Activated naive CD4-positive, alpha-beta T cell (primary cell): ENCODE measurements around the gene ZFP1.
"Not testable (repeated sequence)": the region's sequence is repeated elsewhere in the genome, so short reads cannot be mapped to it uniquely, and the experiment has no call there.

Source experiments
- DNase-seq, 4 experiments: peaks; one replicate each; lab custom pipeline; 2025; lab: John Stamatoyannopoulos, UW

Gene ZFP1

DNA sequence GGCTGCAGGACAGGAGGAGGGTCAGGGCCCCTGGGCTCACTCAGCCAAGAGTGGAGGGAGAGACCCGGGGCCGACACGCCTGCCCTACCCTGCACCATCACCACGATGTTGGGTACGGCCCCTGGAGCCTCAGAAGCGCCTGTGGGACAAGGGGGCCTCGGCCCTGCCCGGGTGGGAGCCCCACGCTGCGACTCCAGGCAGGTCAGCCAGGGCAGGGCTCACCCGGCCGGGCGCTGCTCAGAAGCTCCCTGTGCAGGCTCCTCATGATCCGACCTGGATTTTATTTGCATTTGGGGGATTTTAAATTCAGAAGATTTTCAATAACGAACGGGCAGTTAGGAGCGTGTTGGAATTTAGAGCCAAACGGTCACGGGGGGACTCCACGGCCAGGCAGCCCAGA lies 56.6 kb downstream of the ZFP1 start:
- not testable (repeated sequence) for DNase-seq

DNA sequence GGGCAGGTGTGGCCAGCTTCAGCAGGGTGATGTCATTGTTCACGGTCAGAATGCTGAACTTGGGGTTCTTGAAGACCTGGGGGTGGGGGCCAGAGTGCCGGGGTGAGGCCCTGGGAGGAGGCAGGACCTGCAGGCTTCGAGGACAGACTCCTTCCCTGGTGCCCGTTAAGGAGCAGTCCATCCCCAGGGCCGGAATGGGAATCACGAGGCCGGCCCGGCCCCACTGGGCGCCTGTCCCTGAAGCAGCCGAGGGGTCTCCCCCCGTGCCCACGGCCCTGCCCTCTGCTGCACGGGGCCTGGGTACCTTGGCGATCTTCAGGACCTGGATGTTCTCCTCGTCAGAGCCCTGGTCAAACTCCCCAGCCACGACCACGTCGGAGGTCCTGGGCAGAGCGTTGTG lies 57.1 kb downstream of the ZFP1 start:
- DNase-seq: not testable (repeated sequence)

DNA sequence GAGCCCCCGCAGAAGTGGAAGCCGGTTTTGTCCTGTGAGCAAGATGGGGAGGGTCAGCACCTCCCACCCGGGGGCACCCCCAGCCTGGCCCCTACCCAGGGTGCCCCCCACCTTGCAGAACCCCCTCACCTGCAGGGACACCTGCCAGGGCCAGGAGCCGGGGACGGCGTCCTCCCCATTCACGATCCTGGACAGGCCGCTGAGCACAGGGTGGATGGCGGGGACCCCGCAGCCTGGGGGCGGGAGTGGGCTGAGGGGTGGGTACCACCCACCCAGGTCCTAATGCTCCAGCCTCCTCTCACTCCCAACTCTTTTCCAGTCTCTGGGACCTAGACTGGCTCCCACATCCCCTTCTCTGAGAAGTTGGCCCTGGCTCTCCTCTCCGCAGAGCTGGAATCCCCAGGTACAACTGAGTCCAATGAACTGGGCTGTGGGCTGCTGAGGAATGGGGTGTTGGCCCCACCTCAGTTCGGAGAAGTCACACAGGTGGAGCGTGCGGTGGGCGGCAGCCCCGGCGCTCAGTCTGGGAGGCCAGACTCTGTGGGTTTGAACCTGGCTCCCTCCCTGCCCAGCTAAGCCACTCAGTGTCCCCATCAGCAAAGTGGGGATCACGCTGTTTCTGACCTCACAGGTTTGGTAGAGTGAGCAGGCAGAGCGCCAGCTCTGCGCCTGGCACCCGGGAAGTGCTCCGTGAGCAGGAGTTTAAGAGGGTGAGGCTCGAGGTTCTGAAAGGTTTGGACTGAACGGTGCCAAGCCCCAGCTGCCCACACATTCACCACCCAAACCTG lies 57.8 kb downstream of the ZFP1 start:
- not testable (repeated sequence) for DNase-seq

DNA sequence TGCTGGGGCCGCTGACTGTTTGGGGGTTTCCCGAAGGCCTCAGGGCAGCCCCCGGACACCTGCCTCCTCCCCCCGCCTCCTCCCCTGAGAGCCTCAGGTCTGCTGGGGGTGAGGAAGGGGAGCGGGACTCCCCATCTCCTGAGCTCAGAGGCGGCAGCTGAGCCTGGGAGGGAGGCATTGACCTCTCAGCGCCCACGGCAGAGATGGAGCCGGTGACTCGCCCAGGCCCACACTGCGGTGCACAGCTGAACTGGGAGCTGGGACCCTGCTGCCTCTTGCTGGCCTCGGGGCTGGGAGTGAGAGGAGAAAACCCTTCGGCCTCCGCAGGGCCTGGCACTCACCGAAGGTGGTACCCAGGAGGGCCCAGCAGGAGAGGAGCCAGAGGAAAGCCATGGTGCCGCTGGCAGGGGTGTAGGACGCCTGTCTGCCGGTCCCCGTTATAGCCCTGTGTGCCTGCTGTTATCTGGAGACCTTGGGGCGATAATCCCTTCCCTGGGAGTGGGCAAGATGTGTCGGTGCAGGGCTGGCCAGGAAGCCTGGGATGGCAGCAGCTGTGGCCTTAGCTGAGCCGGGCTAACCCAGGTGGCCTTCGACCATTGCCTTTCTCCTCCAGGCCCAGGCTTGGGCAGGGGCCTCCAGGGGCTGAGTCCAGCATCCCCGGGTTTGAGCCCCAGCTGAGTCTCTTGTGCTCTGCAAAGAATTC lies 58.6 kb downstream of the ZFP1 start, which contains the start of gene CTRB2:
CTRB2 (minus strand) TSS at position 413 of the 703 bp plus-strand sequence; CDS start at position 393, 20 bp downstream.
- no peak for DNase-seq

DNA sequence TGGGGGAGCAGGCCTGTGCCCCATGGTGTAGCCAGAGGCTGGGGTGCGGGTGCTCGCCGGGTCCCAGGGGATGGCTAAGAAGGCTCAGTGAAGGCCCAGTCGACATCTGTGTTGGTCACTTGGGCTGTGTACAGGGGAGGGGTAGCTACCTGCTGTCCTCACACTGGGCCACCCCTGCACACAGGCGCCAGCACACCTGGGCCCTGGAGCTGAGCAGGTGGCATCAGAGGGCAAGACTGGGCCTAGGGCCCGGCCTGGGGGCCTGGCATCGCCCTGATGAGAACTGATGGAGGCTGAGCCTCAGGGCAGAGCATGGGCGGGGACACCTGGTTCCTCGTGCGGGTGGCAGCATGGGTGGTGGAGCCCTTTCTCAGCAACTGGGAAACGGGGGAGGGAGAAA lies 59.5 kb downstream of the ZFP1 start:
- no peak for DNase-seq

DNA sequence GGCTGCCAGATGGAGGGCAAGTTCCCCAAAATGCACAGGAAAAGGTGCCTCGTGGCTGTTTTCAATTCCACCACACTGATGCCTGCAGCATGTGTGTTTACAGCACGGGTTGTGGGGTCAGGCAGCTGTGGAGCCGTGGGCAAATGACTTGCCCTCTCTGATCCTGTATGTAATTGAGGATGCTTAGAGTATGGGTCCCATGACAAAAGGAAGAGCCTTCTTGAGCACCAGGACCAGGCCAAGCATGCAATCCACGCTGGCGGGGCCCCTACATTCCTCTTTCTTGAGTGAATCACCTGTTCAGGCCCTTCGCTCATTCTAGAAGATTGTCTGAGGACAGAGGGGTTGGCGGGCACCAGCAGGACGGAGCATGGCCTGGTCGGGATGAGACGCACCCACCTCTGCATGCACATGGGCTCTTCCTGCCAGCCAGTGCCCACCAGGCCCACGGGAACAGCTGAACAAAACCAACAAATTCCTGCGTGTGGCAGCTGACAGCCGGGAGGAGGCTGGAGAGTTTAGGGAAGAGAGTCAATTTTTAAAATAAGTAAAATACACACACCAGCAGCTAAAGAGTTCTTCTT lies 60.0 kb downstream of the ZFP1 start:
- DNase-seq: no peak

DNA sequence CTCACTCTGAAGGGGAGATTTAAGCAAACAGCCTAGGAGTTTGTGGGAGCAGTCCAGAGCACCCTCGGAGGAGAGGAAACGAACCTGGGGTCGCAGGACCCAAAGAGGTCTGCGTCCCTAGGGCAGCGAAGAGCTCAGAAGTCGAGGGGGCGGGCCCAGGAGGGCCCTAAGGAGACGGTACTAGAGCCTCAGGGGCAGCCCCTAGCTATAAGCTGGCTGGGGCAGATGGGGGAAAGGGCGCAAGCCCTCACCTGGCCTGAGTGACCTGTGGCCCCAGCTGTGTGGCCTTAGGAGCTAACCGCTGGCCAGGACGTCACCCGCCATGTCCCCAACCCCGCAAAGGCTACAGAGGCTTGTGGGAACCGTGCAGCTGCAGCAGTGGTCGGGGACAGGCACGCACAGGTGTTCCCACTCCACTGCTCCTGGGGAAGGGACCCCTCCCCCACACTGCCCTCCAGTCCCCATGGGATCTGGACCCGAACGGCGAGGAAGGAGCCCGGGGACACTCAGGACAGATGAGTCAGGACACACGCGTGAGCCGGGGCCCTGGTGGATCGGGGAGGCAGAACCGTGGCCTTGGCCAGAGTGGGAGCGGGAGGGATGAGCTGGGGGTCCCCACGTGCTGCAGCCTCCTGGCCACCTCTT lies 60.7 kb downstream of the ZFP1 start:
- DNase-seq: no peak

DNA sequence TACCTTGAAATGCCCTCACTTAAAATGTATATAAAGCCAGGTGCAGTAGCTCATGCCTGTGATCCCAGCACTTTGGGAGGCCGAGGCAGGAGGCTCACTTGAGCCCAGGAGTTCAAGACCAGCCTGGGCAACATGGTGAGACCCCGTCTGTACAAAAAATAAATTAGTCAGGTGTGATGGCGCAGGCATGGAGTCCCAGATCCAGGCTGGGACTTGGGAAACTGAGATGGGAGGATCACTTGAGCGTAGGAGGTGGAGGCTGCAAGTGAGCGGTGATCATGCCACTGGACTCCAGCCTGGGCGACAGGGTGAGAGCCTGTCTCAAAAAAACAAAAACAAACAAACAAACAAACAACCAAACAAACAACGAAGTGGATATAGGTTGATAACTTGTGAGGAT lies 61.2 kb downstream of the ZFP1 start:
- DNase-seq: not testable (repeated sequence)

DNA sequence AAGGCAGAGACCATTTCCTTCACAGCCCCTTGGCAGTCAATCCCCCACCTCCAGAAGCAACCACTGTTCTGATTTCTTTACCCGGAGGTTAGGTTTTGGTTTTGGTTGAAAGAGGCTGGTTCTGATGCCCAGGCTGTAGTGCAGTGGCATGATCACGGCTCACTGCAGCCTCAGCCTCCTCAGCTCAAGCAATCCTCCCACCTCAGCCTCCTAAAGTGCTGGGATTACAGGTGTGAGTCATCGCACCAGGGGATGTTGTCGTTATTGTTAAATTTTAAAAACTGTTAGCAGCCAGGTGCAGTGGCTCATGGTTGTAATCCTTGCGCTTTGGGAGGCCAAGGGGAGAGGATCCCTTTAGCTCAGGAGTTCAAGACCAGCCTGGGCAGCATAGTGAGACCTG lies 61.6 kb downstream of the ZFP1 start:
- no peak for DNase-seq

DNA sequence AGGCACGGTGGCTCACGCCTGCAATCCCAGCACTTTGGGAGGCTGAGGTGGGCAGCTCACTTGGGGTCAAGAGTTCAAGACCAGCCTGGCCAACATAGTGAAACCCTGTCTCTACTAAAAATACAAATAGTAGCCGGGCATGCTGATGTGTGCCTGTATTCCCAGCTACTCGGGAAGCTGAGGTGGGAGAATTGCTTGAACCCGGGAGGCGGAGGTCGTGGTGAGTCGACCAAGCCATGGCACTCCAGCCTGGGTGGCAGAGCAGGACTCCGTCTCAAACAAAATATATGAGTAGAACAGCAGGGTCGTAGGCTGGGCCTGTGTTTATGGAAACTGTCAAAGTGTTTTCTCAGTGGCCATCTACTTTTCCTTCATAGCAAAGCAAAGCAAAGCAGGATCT lies 63.0 kb downstream of the ZFP1 start:
- not testable (repeated sequence) for DNase-seq

DNA sequence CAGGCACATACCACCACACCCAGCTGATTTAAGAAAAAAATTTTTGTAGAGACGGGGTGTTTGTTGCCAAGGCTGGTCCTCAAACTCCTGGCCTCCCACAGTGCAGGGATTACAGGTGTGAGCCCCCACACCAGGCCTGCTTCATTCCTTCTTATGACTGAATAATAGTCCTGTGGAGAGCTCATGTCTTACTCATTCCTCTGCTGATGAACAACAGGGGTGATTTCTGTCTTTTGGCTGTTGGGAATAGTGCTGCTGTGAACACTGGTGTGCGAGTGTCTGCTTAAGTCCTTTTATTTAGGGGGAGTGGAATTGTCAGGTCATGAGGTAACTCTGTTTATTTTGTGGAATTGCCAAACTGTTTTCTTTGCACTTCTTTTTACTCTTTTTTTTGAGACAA lies 67.8 kb downstream of the ZFP1 start:
- DNase-seq: no peak

DNA sequence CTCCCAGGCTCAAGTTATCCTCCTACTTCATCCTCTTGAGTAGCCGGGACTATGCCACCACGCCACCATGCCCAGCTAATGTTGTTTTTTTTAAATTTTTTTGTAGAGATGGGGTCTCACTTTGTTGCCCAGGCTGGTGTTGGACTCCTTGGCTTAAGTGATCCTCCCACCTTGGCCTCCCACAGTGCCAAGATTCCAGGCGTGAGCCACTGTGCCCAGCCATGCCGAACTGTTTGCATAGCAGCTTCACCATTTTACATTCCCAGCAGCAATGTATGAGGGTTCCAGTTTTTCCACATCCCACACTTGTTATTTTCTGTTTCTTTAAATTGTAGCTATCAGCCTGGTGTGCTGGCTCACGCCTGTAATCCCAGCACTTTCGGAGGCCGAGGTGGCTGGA lies 68.3 kb downstream of the ZFP1 start:
- no peak for DNase-seq

DNA sequence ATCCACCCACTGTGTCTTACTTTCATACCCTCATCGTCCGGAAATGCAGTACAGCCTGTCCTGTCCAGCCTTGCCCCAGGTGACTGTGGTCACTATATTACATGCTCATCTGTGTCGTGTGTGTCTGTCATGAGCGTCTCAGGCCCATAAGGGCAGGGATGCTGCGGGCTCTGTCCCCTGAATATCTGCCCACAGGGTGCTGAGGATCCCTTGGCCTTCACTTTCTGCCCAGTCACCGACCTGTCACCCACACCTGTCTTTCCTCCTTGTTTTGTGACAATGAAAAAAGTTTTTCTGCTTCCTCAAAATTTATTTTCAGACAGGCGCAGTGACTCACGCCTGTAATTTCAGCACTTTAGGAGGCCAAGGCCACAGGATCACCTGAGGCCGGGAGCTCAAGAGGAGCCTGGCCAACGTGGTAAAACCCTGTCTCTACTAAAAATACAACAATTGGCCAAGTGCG lies 69.1 kb downstream of the ZFP1 start:
- no peak for DNase-seq

DNA sequence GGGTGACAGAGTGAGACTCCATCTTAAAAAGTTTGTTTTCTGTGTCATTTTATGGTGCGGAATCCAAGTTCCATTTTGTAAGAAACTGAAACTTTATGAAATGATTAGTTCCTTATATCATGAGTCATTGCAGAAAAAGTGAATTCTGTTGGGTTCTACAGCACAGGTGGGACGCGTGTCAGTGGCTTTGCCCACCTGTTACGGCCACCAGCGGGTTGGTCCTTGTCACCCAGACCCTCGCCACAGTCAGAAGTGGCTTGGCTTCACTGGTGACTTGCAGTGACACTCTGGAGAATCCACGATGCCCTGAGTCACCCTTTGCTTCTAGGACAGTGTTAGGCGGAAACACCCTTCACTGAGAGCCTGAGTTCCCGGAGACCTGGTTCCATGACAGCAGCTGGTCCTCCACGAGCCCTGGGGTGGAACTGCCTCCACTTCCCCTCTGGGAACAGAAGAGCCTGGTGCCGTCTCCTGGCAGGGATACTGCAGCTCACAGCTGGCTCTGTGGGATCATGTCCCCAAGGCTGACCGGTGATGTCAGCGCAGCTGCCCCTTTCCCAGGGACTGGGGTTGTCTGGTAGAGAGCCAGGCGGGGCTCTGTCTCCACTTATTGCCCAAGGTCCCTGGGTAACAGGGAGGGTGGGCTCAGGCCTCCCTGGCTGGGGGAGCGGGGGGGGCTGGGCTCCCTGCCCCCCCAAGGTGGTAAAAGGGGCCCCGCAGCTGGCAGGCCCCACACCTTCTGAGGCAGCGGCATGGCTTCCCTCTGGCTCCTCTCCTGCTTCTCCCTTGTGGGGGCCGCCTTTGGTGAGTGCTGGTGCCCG lies 70.1 kb downstream of the ZFP1 start, which contains the start of gene CTRB1:
CTRB1 (plus strand) TSS at position 733 of the 821 bp plus-strand sequence; CDS start at position 753, 20 bp downstream.
- no peak for DNase-seq

DNA sequence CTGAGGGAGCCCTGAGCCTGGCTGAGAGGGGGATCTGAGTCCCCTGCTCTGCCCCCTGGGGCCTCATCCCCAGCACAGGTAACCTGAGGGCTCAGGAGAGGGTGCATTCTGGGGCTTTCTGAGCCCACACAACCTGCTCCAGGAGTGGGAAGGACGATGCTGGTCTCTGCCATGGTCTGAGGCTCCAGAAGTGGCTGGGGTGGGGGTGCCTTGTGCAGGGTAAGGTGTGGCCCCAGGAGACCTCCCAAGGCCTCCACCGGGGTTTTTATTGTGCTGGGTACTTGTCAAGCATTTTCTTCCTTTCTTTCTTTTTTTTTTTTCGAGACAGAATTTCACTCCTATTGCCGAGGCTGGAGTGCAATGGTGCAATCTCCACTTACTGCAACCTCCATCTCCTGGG lies 70.8 kb downstream of the ZFP1 start:
- DNase-seq: no peak

DNA sequence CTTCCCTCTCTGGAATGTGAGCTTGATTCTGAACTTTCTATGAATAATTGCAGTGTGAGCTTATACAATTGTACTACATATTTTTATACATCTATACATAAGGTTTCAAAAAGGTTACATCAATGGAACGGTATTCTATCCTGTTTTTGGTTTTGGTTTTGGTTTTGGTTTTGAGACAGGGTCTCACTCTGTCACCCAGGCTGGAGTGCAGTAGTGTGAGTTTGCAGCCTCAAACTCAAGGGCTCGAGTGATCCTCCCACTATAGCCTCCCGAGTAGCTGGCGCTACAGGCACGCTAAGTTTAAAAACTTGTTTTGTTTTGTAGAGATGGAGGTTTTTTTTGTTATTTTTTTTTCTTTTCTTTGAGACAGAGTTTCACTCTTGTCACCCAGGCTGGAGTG lies 71.5 kb downstream of the ZFP1 start:
- DNase-seq: no peak
